Activated CD4-positive, alpha-beta T cell treated with anti-CD3 and anti-CD28 coated beads for 4 hours (primary cell): ENCODE results near the gene ERBB4.
"Not testable (repeated sequence)": the region's sequence is repeated elsewhere in the genome, so short reads cannot be mapped to it uniquely, and the experiment has no call there.

Experiments used
- DNase-seq, 2 donors: peaks; one replicate each; pipeline ENCODE4 v3.0.0-alpha.2; 2020

The ERBB4 gene

GRCh38 chr2:212526059-212526458, 12.5 kb downstream of the ERBB4 start:
- DNase-seq = no peak

GRCh38 chr2:212523756-212524155, 14.8 kb downstream of the ERBB4 start:
- DNase-seq = no peak

- no peak for DNase-seq
Observed at GRCh38 chr2:212520340-212520739, 18.3 kb downstream of the ERBB4 start.

GRCh38 chr2:212517693-212518092, 20.9 kb downstream of the ERBB4 start:
- no peak for DNase-seq

GRCh38 chr2:212505586-212505985, 33.0 kb downstream of the ERBB4 start:
- DNase-seq = no peak

GRCh38 chr2:212495046-212495445, 43.6 kb downstream of the ERBB4 start:
- DNase-seq = no peak

- no peak for DNase-seq
Observed at GRCh38 chr2:212494418-212495020, 44.1 kb downstream of the ERBB4 start.

GRCh38 chr2:212489719-212490346, 48.8 kb downstream of the ERBB4 start:
- DNase-seq = no peak

GRCh38 chr2:212488611-212489010, 50.0 kb downstream of the ERBB4 start:
- DNase-seq = no peak

- DNase-seq = no peak
Observed at GRCh38 chr2:212484563-212485080, 54.0 kb downstream of the ERBB4 start.

- DNase-seq = no peak
Observed at GRCh38 chr2:212480447-212480846, 58.2 kb downstream of the ERBB4 start.

- DNase-seq = no peak
Observed at GRCh38 chr2:212477571-212477970, 61.0 kb downstream of the ERBB4 start.

GRCh38 chr2:212473211-212473610, 65.4 kb downstream of the ERBB4 start:
- no peak for DNase-seq

GRCh38 chr2:212467551-212467950, 71.1 kb downstream of the ERBB4 start:
- not testable (repeated sequence) for DNase-seq

GRCh38 chr2:212465456-212465855, 73.1 kb downstream of the ERBB4 start:
- no peak for DNase-seq

- not testable (repeated sequence) for DNase-seq
Observed at GRCh38 chr2:212461708-212462107, 76.9 kb downstream of the ERBB4 start.

GRCh38 chr2:212454149-212454548, 84.5 kb downstream of the ERBB4 start:
- DNase-seq = no peak

- DNase-seq = no peak
Observed at GRCh38 chr2:212451786-212452231, 86.8 kb downstream of the ERBB4 start.

GRCh38 chr2:212448698-212449097, 89.9 kb downstream of the ERBB4 start:
- no peak for DNase-seq

- DNase-seq = no peak
Observed at GRCh38 chr2:212441821-212442220, 96.8 kb downstream of the ERBB4 start.

- no peak for DNase-seq
Observed at GRCh38 chr2:212441141-212441540, 97.5 kb downstream of the ERBB4 start.

GRCh38 chr2:212428681-212429478, 109.7 kb downstream of the ERBB4 start:
- no peak for DNase-seq

- no peak for DNase-seq
Observed at GRCh38 chr2:212427638-212428037, 111.0 kb downstream of the ERBB4 start.
